ENCODE results near the gene NDUFA11.

NDUFA11 gene

GRCh38 chr19:5937550-5937949 lies 34.0 kb upstream of the NDUFA11 start:
- no peak for TF ChIP-seq CTCF (IDR thresholded peaks at IDR 0.05; ENCODE audit: low read depth, low read length, missing control alignments)
- H3K4me3 ChIP-seq (ENCODE audit: low read depth, low read length), result no peak overlapping the region
- DNase-seq (ENCODE audit: low read depth), result no peak

GRCh38 chr19:5936292-5936592 lies 32.7 kb upstream of the NDUFA11 start:
- no peak for DNase-seq (ENCODE audit: low read depth)
- H3K4me3 ChIP-seq (ENCODE audit: low read depth, low read length), result no peak overlapping the region
- no peak for TF ChIP-seq CTCF (IDR thresholded peaks at IDR 0.05; ENCODE audit: low read depth, low read length, missing control alignments)

DNA sequence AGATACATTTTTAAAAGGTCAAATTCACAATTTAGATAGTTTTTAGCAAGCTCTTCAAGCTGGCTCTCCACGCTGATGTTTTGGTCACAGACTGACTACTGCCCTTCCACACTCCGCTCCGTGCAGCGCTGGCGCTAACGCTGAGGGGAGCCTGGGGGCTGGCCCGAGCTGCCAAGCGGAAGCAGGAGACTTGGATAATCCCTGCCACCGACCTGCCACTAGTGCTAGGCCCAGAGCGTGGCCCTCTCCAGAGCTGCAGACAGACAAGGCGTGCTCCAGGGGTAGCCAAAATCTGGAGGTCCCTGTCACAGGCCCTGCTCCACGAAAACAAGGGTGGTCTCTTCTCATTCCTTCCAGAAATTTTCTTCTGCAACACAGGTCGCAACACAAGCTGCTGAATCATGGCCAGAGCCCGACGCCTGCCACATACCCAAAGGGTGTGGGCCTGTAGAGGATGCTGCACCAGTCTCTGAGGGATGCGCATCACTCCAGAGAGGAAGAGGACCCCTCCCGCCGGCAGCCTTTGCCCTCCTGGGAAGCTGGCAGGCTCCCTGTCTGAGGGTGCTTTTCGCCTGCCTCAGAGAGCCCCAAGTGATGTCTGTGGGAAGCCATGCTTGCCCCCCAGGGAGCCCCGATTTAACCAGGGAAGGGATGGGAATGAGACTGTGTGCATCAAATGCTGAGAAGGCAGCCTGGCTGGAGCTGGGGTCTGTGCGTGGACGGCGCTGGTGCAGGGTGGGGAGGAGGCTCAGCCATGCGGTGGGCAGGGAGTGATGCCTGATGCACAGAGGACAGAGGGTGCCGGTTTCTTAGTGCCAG lies 32.1 kb upstream of the NDUFA11 start:
- H3K4me3 ChIP-seq (ENCODE audit: low read depth, low read length), result no peak overlapping the region
- TF ChIP-seq CTCF (IDR thresholded peaks at IDR 0.05; ENCODE audit: low read depth, low read length, missing control alignments), result no peak
- DNase-seq (ENCODE audit: low read depth), result no peak

DNA sequence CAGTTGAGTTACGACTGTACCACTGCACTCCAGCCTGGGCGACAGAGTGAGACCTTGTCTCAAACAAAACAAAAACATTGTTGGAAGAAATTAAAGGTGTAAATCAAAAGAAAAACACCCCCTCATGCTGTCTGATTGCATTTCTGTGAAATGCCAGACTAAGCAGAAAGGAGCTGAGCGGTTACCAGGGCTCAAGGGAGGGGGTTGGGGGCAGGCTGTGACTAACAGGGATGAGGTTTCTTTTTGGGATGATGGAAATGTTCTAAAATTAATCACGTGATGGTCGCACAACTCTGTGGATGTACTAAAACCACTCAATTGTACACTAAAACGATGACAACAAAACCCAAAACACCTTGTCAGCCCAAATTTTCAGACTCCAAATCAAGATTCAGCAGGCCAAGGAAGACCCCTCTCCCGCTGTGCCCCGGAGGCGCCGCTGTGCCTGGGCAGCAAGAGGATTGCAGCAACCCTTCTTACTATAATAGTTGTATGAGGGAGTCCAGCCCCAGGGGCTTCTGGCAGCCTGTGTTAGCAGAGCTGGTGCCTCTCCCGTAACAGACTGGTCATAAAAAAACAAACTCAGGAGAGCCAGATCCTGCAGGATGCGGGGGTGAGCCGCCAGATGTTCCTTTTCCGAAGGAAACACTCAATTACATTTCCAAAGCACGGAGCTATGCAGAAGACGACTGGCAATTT lies 31.3 kb upstream of the NDUFA11 start:
- no peak for DNase-seq (ENCODE audit: low read depth)
- no peak for TF ChIP-seq CTCF (IDR thresholded peaks at IDR 0.05; ENCODE audit: low read depth, low read length, missing control alignments)
- H3K4me3 ChIP-seq (ENCODE audit: low read depth, low read length), result no peak overlapping the region

GRCh38 chr19:5934069-5934401 lies 30.4 kb upstream of the NDUFA11 start:
- no peak for TF ChIP-seq CTCF (IDR thresholded peaks at IDR 0.05; ENCODE audit: low read depth, low read length, missing control alignments)
- no peak overlapping the region for H3K4me3 ChIP-seq (ENCODE audit: low read depth, low read length)
- no peak for DNase-seq (ENCODE audit: low read depth)

- H3K4me3 ChIP-seq (ENCODE audit: low read depth, low read length), result no peak overlapping the region
- TF ChIP-seq CTCF (IDR thresholded peaks at IDR 0.05; ENCODE audit: low read depth, low read length, missing control alignments), result no peak
- DNase-seq (ENCODE audit: low read depth), result no peak
Measured at GRCh38 chr19:5933391-5934068, 29.9 kb upstream of the NDUFA11 start.

Measured in GM12864 (cell line).